NCI-H226 (cell line): ENCODE measurements around the gene ZNF738.

Source experiments
- DNase-seq: peaks from one replicate; pipeline ENCODE4 v3.0.0-alpha.2; 2015

ZNF738 gene

DNA sequence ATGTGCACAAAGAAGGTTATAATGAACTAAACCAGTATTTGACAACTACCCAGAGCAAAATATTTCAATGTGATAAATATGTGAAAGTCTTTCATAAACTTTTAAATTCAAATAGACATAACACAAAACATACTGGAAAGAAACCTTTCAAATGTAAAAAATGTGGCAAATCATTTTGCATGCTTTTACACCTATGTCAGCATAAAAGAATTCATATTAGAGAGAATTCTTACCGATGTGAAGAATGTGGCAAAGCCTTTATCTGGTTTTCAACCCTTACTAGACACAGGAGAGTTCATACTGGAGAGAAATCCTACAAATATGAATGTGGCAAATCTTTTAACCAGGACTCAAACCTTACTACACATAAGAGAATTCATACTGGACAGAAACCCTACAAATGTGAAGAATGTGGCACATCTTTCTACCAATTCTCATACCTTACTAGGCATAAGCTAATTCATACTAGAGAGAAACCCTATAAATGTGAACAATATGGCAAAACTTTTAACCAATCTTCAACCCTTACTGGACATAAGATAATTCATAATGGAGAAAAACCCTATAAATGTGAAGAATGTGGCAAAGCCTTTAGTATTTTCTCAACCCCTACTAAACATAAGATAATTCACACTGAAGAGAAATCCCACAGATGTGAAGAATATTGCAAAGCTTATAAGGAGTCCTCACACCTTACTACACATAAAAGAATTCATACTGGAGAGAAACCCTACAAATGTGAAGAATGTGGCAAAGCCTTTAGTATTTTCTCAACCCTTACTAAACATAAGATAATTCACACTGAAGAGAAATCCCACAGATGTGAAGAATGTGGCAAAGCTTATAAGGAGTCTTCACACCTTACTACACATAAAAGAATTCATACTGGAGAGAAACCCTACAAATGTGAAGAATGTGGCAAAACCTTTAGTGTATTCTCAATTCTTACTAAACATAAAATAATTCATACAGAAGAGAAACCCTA, 64.5 kb downstream of the ZNF738 start:
- DNase-seq = no peak
